ENCODE measurements around the gene MAFG. TPM values are rescaled to one million over a fixed set of nuclear protein-coding genes. Genes with fewer than 3 reads are reported as not detected.
A peak's percentile ranks its signal among the peaks of the same experiment; 100 is the strongest.

The MAFG gene
- total and polyA plus RNA-seq, 9 of the 15 experiments (the other 6 are each of a cell fraction or from before 2014, with no cell fraction given), result 1.1 to 58.1 (median 24.9) TPM

- no peak for TF ChIP-seq ARID3A (IDR thresholded peaks at IDR 0.05; ENCODE audit: borderline replicate concordance, low read depth, low read length)
- no peak for TF ChIP-seq CREBBP (IDR thresholded peaks at IDR 0.05; ENCODE audit: low read depth, low read length)
- peak; percentile 49; the same call in 1 of the 2 replicates for TF ChIP-seq STAG1 (CRISPR knock-in tag; IDR thresholded peaks at IDR 0.05; ENCODE audit: borderline replicate concordance)
- no peak for TF ChIP-seq RERE (CRISPR knock-in tag; IDR thresholded peaks at IDR 0.05; ENCODE audit: borderline replicate concordance)
- TF ChIP-seq ZNF75A (CRISPR knock-in tag; IDR thresholded peaks at IDR 0.05), result no peak
- TF ChIP-seq L3MBTL2 (IDR thresholded peaks at IDR 0.05), result peak; percentile 98
- no peak for TF ChIP-seq YBX1 (IDR thresholded peaks at IDR 0.05)
- no peak; the same call in 1 of the 2 replicates for TF ChIP-seq NR2C1 (IDR thresholded peaks at IDR 0.05)
- peak; percentile 68; the same call in 1 of the 2 replicates for TF ChIP-seq NR2C1 (tag; IDR thresholded peaks at IDR 0.05)
- peak; percentile 68 for TF ChIP-seq PHF8 (IDR thresholded peaks at IDR 0.05; ENCODE audit: borderline replicate concordance, low read length)
- TF ChIP-seq RFX7 (CRISPR knock-in tag; IDR thresholded peaks at IDR 0.05), result no peak
- TF ChIP-seq STAT6 (CRISPR knock-in tag; IDR thresholded peaks at IDR 0.05), result 0 out of 2 replicates have a peak, but pooled peaks have one; percentile 69
- TF ChIP-seq CBFB (CRISPR knock-in tag; IDR thresholded peaks at IDR 0.05), result no peak
- TF ChIP-seq IRF9 (tag; IDR thresholded peaks at IDR 0.05), result no peak
- TF ChIP-seq ZSCAN29 (IDR thresholded peaks at IDR 0.05), result no peak
- peak; percentile 61 for TF ChIP-seq SPI1 (IDR thresholded peaks at IDR 0.05; ENCODE audit: borderline replicate concordance, low read depth, low read length)
These were observed 55.9 kb downstream of the MAFG start (continued) for GRCh38 chr17:81871387-81872230.
